NOMO-1 treated with DMSO at 0.1 percent for 48 hours (cell line): Measurements from ENCODE around the gene ELP1.

ENCODE experiments used
- DNase-seq: peaks from one replicate; lab custom pipeline; 2025; ENCODE audit not compliant: unreplicated experiment; lab: John Stamatoyannopoulos, UW

ELP1 gene

DNA sequence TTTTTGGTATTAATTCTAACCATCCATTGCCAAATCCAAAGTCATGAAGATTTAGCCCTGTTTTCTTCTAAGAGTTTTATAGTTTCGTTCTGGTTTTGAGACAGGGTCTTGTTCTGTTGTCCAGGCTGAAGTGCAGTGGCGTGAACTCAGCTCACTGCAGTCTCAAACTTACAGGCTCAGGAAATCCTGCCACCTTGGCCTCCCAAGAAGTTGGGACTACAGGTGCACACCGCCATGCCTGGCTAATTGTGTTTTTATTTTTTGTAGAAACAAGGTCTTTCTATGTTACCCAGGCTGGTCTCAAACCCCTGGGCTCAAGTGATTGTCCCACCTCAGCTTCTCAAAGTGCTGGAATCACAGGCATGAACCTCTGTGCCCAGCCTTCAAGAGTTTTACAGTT, 50.8 kb downstream of the ELP1 start:
- no peak for DNase-seq

- DNase-seq = no peak
These were observed 51.7 kb downstream of the ELP1 start for GRCh38 chr9:108882052-108882888.

DNA sequence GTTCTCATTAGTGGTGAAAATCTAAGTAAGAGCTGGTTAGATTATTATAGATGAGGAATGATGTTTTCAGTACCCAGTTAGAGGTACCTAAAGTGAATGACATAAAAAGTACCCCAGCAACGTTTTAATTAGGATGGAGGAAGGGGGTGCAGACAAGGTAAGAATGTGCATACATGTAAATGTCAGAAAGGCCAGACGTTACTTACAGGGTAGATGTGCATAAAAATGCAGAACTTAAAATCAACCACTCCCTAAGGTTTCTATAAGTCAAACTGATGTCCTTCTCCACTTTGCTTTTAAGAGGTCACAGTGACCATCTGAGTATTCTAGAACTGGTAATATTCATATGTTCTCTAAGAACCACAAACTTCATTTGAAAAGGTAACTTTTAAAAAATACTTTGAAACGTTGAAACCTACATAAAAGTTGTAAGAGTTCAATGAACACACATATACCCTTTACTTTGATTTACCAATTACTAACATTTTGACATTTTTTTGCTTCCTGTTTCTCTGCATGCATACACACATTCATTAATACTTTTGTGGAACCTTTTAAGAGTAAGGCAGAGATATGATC, 53.1 kb downstream of the ELP1 start:
- DNase-seq = no peak

- no peak for DNase-seq
These were observed 56.4 kb downstream of the ELP1 start for GRCh38 chr9:108877524-108877923.

DNA sequence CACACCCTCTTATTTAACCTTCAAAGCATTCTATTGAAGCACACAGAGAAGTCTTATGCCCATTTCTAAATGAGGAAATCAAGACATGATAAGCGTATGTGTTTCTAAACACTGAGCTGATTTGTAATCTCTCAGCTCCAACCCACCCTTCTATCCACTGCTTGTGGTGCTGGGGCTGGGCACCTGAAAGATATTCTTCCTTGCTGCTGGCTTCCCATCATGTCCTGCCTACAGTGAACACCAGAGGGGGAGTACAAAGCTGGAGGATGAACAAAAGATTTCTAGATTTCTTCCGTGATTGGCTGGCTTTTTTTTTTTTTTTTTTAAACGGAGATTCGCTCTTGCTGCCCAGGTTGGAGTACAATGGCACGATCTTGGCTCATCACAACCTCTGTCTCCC, 57.5 kb downstream of the ELP1 start:
- no peak for DNase-seq

GRCh38 chr9:108874058-108874788, 59.7 kb downstream of the ELP1 start:
- DNase-seq = no peak

- no peak for DNase-seq
These were observed 64.7 kb downstream of the ELP1 start for GRCh38 chr9:108869092-108869725.

- no peak for DNase-seq
These were observed 66.1 kb downstream of the ELP1 start for GRCh38 chr9:108867829-108868228.

DNA sequence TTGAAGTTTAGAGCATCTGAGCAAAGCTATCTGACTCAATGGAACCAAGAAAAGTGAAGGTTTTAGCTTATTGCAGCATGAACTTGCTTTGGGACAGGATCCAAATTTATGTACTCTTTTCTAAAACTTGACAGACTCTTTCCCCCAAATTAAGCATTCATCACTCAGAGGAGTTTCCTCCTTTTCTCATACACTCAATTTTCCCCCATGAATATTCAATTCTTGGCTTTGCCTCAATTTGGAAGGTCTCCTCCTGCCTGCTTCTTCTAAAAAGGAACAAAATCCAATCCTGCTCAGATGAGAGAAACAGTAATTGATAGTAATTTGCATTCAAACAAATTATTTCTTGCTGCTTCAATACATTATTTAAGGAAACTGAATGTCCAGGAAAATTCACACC, 66.8 kb downstream of the ELP1 start:
- DNase-seq = no peak

- DNase-seq = no peak
These were observed 67.9 kb downstream of the ELP1 start for GRCh38 chr9:108866001-108866420.

DNA sequence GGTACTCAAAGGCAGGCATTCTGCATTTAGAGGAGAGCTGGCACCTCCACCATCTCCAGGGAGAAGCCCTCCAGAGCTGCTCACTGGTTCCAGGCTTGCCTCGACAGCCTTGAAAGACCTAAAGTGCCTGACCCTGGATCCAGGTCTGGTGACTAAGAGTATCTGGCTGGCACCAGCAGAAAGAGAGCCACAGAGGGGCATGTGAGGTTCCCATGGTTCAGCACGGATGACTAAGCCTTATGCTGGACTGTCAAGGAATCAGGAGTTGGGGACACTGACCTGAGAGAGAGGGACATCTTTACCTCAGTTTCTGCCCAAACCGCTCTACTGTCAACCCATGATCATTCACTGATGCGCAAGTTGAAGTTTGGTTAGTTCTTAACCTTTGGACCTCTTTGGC, 68.9 kb downstream of the ELP1 start:
- no peak for DNase-seq

GRCh38 chr9:108864446-108864845, 69.5 kb downstream of the ELP1 start:
- DNase-seq = no peak

- no peak for DNase-seq
These were observed 70.0 kb downstream of the ELP1 start for GRCh38 chr9:108863891-108864290.

GRCh38 chr9:108861997-108862396, 71.9 kb downstream of the ELP1 start, which contains the start of gene ACTL7A:
Gene ACTL7A, plus strand, starts transcription at chr9:108862266. Its CDS starts 57 bp downstream, at chr9:108862323.
- DNase-seq = no peak

DNA sequence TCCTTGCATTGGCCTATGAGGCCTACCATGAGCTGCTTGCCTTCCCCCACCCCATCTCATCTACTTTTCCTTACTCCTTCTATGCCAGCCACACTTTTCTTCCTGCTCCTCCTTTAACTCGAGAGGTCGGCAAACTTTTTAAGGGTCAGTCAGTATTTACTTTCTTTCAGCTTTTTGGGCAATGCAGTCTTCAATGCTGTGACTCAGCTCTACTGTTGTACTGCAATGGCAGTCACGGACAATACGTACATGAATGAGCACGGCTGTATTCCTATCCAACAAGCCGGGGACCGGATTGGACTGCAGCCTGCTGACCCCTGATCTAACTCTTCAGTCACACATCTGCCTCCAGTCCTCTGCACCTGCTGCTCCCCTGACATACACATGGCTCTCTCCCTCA, 72.5 kb downstream of the ELP1 start:
- no peak for DNase-seq

DNA sequence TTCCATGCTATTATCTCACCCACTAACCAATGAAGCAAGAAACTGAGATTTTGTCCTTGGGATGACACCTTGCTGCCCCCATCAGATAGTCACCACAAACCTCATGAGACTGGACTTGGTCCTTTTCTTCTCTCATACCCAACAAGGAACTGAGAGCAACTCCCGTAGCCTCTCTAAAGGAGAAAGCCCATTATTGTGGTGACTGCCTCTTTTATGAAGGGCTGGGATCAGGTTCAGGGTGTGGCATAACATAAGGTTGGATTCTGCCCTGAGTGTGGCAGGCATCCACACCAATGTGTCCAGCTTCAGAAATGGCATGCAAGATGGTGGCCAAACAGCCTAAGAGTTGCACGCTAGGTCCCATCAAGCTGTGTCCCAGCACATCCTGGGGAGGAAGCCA, 73.2 kb downstream of the ELP1 start:
- no peak for DNase-seq

DNA sequence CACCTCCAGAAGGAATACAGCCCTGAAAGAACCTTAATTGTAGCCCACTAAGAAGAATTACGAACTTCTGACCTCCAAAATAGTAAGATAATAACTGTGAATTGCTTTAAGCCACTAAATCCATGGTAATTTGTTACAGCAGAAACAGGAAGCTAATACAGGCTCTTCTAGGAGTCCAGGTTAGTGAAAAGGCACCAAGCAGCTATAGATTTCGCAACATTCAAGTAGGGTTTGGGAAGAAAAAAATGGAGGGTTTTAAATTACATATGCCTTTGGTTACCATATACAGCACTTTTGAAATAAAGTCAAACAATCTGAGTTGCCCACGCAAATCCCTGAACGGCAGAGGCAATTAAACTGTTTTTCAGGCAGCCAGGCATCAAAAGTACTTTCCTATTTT, 73.6 kb downstream of the ELP1 start:
- peak; percentile 41 for DNase-seq

- no peak for DNase-seq
These were observed 74.3 kb downstream of the ELP1 start for GRCh38 chr9:108859459-108860114.

DNA sequence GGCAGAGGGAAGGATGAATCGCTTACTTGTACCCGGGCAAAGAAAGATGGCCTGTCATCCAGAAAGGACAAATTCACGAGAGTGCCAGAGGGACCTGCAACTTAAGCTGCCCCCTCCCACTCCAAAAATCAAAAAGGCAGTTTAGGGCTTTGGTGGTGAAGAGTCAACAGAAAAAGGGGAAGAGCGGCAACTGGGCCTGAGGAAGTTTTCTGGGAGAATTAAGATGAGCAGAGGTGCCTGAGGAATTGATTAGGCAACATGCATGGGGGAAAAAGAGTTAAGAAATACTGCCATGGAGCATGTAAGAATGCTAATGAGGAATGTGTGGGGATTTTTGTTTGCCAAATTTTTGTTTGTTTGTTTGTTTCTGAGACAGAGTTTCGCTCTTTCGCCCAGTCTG, 76.4 kb downstream of the ELP1 start:
- no peak for DNase-seq

GRCh38 chr9:108855888-108856287, 78.0 kb downstream of the ELP1 start, which contains the start of gene ACTL7B:
Gene ACTL7B, minus strand, starts transcription at chr9:108855986. Its CDS starts 56 bp downstream, at chr9:108855930.
- no peak for DNase-seq

GRCh38 chr9:108855529-108855886, 78.4 kb downstream of the ELP1 start:
- DNase-seq = no peak
